ENCODE data around the gene ZDHHC7.

ZDHHC7 gene

GRCh38 chr16:84993926-84994325 is 17.4 kb downstream of the ZDHHC7 start:
- no peak for DNase-seq (ENCODE audit: low read depth)

- no peak for DNase-seq (ENCODE audit: low read depth)
These were observed 18.6 kb downstream of the ZDHHC7 start for GRCh38 chr16:84992717-84993075.

- no peak for DNase-seq (ENCODE audit: low read depth)
These were observed 20.6 kb downstream of the ZDHHC7 start for GRCh38 chr16:84990782-84991181.

- no peak for DNase-seq (ENCODE audit: low read depth)
These were observed 21.4 kb downstream of the ZDHHC7 start for GRCh38 chr16:84989749-84990620.

- DNase-seq (ENCODE audit: low read depth): no peak
These were observed 22.8 kb downstream of the ZDHHC7 start for GRCh38 chr16:84988328-84989080.

GRCh38 chr16:84986879-84987278 is 24.5 kb downstream of the ZDHHC7 start:
- no peak for DNase-seq (ENCODE audit: low read depth)

- DNase-seq (ENCODE audit: low read depth): no peak
These were observed 25.2 kb downstream of the ZDHHC7 start for GRCh38 chr16:84986102-84986501.

GRCh38 chr16:84985079-84986065 is 26.0 kb downstream of the ZDHHC7 start:
- no peak for DNase-seq (ENCODE audit: low read depth)

GRCh38 chr16:84982434-84982833 is 28.9 kb downstream of the ZDHHC7 start:
- no peak for DNase-seq (ENCODE audit: low read depth)

- no peak for DNase-seq (ENCODE audit: low read depth)
These were observed 31.8 kb downstream of the ZDHHC7 start for GRCh38 chr16:84979516-84979915.

GRCh38 chr16:84976644-84977400 is 34.5 kb downstream of the ZDHHC7 start:
- DNase-seq (ENCODE audit: low read depth): no peak

- no peak for DNase-seq (ENCODE audit: low read depth)
These were observed 35.8 kb downstream of the ZDHHC7 start for GRCh38 chr16:84975522-84975921.

- no peak for DNase-seq (ENCODE audit: low read depth)
These were observed 36.3 kb downstream of the ZDHHC7 start for GRCh38 chr16:84975066-84975465.

- no peak for DNase-seq (ENCODE audit: low read depth)
These were observed 37.4 kb downstream of the ZDHHC7 start for GRCh38 chr16:84973776-84974523.

GRCh38 chr16:84973236-84973635 is 38.1 kb downstream of the ZDHHC7 start:
- no peak for DNase-seq (ENCODE audit: low read depth)

- peak; percentile 52 for DNase-seq (ENCODE audit: low read depth)
These were observed 40.7 kb downstream of the ZDHHC7 start for GRCh38 chr16:84970447-84971127.

- DNase-seq (ENCODE audit: low read depth): no peak
These were observed 43.5 kb downstream of the ZDHHC7 start for GRCh38 chr16:84967828-84968227.

GRCh38 chr16:84965428-84966415 is 45.6 kb downstream of the ZDHHC7 start:
- DNase-seq (ENCODE audit: low read depth): no peak

All from CMK (cell line).